HAP-1 (cell line): ENCODE data around the gene BBIP1.

Experiments used
- DNase-seq, 2 experiments: peaks; one replicate each; pipeline ENCODE4 v3.0.0-alpha.2; 2016 to 2020; ENCODE audit warnings: low spot score in 2 of 2
- H3K27me3 ChIP-seq: fragments of 250-450 bp; sonication (Bioruptor Pico); 2 replicates; pipeline ENCODE4 v1.5.1; 2020; ENCODE audit warnings: low read depth, mild to moderate bottlenecking, moderate library complexity
- H3K36me3 ChIP-seq: fragments of 250-450 bp; sonication (Bioruptor Pico); replicated peaks from 2 replicates; pipeline ENCODE4 v1.5.1; 2020; ENCODE audit warnings: mild to moderate bottlenecking
- H3K4me1 ChIP-seq: fragments of 250-450 bp; sonication (Bioruptor Pico); 2 replicates; pipeline ENCODE4 v1.5.1; 2020; ENCODE audit warnings: mild to moderate bottlenecking
- H3K4me3 ChIP-seq: fragments of 250-450 bp; sonication (Bioruptor Pico); 2 replicates; pipeline ENCODE4 v1.5.1; 2020; ENCODE audit warnings: mild to moderate bottlenecking, moderate library complexity
- H3K9me3 ChIP-seq: fragments of 250-450 bp; sonication (Bioruptor Pico); 2 replicates; pipeline ENCODE4 v1.5.1; 2020; ENCODE audit warnings: mild to moderate bottlenecking, moderate library complexity
- in situ Hi-C: fragments of 300-500 bp; cut with MboI; formaldehyde crosslinking; loops from 3 replicates; pipeline ENCODE4 v1.14.3; 2020; ENCODE audit warnings: low sequenced_read_pairs, inconsistent platforms, mixed read lengths

The BBIP1 gene

GRCh38 chr10:110946496-110946895, 27.5 kb upstream of the BBIP1 start:
- Histone ChIP-seq H3K27me3 (no peaks in the 10 kb centered on the region), H3K4me3 (no peak overlapping the region), H3K4me1 (no peaks in the 10 kb centered on the region; the same call in 1 of the 2 replicates), H3K9me3 (0 out of 2 replicates have a peak, but pooled peaks cover 5% of the 10 kb centered on the region), H3K36me3 (0 out of 2 replicates have a peak, but pooled peaks cover 3% of the 10 kb centered on the region)
- peak in 1 of 2 experiments; percentile 31 for DNase-seq
- in situ Hi-C loops = no loop called here

- Histone ChIP-seq H3K27me3 (no peaks in the 10 kb centered on the region), H3K4me3 (no peak overlapping the region), H3K4me1 (no peaks in the 10 kb centered on the region; the same call in 1 of the 2 replicates), H3K36me3 (0 out of 2 replicates have a peak, but pooled peaks cover 3% of the 10 kb centered on the region), H3K9me3 (0 out of 2 replicates have a peak, but pooled peaks cover 5% of the 10 kb centered on the region)
- in situ Hi-C loops = no loop called here
- DNase-seq = no peak
These were observed 25.9 kb upstream of the BBIP1 start for GRCh38 chr10:110944792-110945396.

GRCh38 chr10:110939419-110939818, 20.4 kb upstream of the BBIP1 start:
- in situ Hi-C loops = no loop called here
- Histone ChIP-seq H3K4me3 (no peak overlapping the region), H3K4me1 (no peaks in the 10 kb centered on the region), H3K9me3 (0 out of 2 replicates have a peak, but pooled peaks cover 2% of the 10 kb centered on the region), H3K27me3 (no peaks in the 10 kb centered on the region), H3K36me3 (0 out of 2 replicates have a peak, but pooled peaks cover 3% of the 10 kb centered on the region)
- no peak for DNase-seq

GRCh38 chr10:110936757-110937156, 17.8 kb upstream of the BBIP1 start:
- Histone ChIP-seq H3K4me1 (no peaks in the 10 kb centered on the region), H3K4me3 (no peak overlapping the region), H3K9me3 (no peaks in the 10 kb centered on the region), H3K27me3 (no peaks in the 10 kb centered on the region), H3K36me3 (no peaks in the 10 kb centered on the region)
- in situ Hi-C loops = no loop called here
- DNase-seq = no peak

- H3K9me3 ChIP-seq = no peaks in the 10 kb centered on the region
- no peak for DNase-seq
- in situ Hi-C loops = no loop called here
- H3K4me3 ChIP-seq = no peak overlapping the region
- no peaks in the 10 kb centered on the region for H3K4me1 ChIP-seq
- no peaks in the 10 kb centered on the region for H3K27me3 ChIP-seq
- H3K36me3 ChIP-seq = no peaks in the 10 kb centered on the region
These were observed 13.7 kb upstream of the BBIP1 start for GRCh38 chr10:110932505-110933180.

DNA sequence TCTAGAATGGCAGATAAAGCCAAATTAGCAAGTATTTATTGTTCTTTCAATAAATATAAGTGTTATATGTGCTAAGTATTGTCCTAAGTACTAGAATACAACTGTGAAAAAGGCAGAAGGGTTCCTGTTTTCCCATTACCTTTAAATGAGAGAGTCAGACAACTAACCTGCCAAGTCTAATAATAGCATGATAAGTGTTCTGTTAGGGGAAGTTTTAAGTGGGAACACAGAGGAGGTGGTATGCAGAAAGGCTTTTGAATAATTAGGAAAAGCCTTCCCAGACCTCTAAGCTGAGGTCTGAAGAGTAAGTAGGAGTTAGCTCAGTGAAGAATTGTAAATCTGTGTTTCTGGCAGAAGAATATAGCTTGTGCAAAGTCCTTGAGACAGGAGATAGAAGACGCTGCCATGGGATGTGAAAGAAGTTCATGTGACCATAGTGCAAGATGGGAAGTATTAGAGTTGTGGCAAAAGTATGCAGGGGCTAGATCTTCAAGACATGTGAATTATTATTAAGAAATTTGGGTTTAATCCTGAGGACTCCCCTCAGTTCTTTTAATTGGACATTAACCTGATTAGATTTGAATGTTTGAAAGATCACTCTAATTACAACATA, 12.9 kb upstream of the BBIP1 start:
- H3K36me3 ChIP-seq = no peaks in the 10 kb centered on the region
- H3K4me1 ChIP-seq = no peaks in the 10 kb centered on the region
- DNase-seq = no peak
- in situ Hi-C loops = no loop called here
- H3K4me3 ChIP-seq = no peak overlapping the region
- no peaks in the 10 kb centered on the region for H3K9me3 ChIP-seq
- no peaks in the 10 kb centered on the region for H3K27me3 ChIP-seq

DNA sequence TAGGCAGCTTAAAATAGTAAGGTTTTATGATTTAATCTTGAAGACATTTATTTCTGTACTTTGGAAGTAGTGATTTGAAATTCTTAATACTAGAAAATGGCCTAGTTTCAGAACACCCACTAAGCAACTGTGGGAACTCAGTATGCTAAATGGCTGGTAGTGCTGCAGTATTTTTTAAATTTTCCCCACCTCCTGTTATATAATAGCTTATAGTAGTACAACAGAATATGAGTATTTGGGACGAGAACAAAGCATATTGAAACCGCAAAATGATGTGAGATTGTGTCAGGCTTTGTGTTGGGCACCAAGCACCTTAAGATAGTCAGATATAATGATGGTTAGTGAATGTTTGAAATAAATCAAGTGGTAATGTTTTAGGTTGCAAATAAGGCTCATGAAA, 8.5 kb upstream of the BBIP1 start:
- peaks cover 7% of the 10 kb centered on the region for H3K4me1 ChIP-seq
- no peak overlapping the region for H3K4me3 ChIP-seq
- no peaks in the 10 kb centered on the region for H3K9me3 ChIP-seq
- H3K36me3 ChIP-seq = no peaks in the 10 kb centered on the region
- in situ Hi-C loops = no loop called here
- H3K27me3 ChIP-seq = no peaks in the 10 kb centered on the region
- DNase-seq = no peak

DNA sequence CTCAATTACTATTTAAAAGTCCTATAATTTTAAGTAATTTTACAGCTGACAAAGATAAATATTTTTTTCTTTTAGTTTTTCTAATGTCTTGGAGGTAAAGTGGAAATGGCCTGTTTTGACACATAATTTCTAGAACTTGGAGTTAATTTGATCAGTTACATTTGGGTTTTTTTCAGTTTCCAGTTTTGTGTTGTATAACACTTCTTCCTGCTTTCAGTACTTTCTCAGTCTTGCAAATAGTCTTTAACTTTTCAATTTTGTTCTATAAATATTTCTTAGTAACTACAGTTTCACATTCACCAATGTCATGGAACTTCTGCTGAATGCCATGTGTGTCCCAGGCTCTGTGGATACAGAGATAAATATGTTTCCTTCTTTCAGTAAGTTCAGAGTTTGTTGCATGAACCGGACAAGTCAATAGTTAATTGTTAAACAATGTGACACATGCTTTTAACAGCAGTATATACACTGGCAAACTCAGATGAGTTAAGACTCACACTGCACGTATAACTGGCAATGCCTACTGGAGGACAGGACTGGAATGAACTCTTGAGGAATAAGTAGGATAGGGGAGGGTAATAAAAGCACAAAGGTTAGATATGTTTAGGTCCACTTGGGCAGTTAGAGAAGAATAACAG, 5.0 kb upstream of the BBIP1 start:
- in situ Hi-C loops = no loop called here
- no peaks in the 10 kb centered on the region for H3K27me3 ChIP-seq
- H3K4me3 ChIP-seq = no peak overlapping the region
- H3K9me3 ChIP-seq = no peaks in the 10 kb centered on the region
- H3K4me1 ChIP-seq = peaks cover 18% of the 10 kb centered on the region
- DNase-seq = no peak
- no peaks in the 10 kb centered on the region for H3K36me3 ChIP-seq

DNA sequence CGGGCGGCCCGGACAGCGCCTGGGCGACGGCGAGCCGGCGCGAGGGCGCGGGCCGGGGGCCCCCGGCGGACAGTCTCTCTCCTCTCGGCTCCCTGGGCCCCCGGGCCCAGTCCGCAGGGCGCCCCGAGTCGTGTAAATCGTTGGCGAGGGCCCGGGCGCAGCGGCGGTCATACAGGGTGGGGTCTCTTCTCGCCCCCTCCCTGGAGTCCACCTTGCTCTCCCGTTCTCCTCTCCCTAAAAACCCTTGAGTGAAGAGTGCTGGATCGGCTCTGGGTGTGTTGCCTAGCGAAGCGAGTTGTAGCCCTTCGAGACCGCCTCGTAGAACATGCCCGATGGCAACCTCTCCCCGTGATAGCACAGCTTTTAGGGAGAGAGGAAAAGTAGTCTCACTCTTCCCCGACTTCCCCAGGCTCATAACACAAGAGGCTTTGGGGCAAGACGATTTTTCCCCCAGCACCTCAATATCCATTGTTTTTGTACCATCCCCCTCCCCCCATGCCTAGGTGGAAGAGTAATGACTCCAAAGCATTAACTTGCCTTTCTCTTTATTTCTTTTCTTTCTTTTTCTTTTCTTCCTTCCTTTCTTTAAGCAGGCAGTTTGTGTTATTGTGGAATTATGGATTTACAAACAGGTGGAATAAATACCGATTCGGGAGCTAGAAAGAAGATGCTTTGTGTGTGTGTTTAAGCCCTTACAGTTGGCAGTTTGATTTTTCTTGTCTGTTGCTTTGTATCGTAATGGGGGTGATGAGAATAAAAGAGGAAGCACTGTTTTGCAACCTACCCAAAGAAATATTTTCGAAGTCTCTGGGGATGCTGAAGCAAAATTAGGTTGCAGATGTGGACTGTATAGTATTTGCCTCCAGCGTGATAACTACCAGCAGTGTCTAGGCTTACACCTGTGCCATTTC, 1.2 kb upstream of the BBIP1 start:
- peak; percentile 38 to 60 for DNase-seq
- in situ Hi-C loops = no loop called here
- Histone ChIP-seq H3K4me1 (peaks cover 40% of the 10 kb centered on the region), H3K27me3 (no peaks in the 10 kb centered on the region), H3K9me3 (no peaks in the 10 kb centered on the region), H3K36me3 (no peaks in the 10 kb centered on the region), H3K4me3 (peak overlapping the region; percentile 92)

DNA sequence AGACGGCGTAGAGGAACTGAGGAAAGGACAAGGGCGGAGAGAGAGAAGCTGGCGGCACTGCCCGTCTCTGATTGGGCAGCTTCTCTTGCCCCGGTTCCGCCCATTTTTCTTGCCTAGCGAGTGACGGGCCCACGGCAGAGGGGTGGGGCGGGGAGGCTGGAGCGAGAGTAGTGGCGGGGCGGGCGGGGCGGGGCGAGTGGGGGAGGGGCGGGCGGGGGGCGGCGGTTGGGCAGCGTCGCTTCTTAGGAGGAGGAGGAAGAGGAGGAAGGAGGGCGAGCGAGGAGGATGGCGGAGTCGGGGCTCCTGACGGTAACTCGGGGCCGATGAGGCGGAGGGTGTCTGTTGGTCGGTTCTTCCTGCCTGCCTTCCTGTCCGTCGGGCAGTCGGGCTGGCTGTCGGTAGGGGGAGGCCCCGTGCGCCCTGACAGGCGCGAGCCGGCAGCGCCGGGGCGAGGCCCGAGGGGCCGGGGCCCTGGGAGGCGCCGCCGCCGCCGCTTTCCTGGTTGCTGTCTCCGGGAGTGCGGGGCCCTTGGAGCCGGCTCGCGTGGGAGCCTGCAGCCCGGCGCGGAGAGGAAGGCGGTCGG, 460 bp upstream of the BBIP1 start, which contains the start of gene SHOC2:
Gene SHOC2 (plus strand): TSS at position 256 of the 583 bp plus-strand sequence. CDS start 44,755 bp downstream, outside the sequence.
- Histone ChIP-seq H3K27me3 (no peaks in the 10 kb centered on the region), H3K36me3 (no peaks in the 10 kb centered on the region; the same call in 1 of the 2 replicates), H3K4me1 (peaks cover 40% of the 10 kb centered on the region), H3K9me3 (no peaks in the 10 kb centered on the region), H3K4me3 (peak within 1 kb of the TSS; percentile 92)
- DNase-seq = peak in 1 of 2 experiments; percentile 99
- in situ Hi-C loops = no loop called here

DNA sequence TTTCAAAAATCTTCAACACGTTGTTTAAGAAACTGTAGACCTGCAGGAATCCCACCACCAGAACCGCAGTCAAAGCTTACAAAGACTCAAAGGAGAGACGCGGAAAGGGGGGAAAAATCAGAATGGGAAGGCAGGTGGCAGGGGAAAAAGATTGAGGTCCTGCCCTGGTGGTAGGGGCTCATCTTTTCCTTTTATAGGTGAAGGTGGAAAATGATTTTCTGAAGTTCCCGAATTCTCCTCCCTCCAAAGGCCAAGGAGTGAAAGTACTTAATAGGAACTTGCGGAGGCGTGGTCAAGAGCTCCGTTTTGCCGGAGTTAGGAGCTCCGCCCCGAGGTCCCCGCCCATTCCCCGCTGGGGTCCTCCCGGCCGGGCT, 724 bp downstream of the BBIP1 start:
- in situ Hi-C loops = no loop called here
- no peaks in the 10 kb centered on the region for H3K27me3 ChIP-seq
- DNase-seq = peak; percentile 94 to 98

GRCh38 chr10:110916554-110917346, 2.2 kb downstream of the BBIP1 start:
- Histone ChIP-seq H3K9me3 (no peaks in the 10 kb centered on the region), H3K4me1 (peaks cover 28% of the 10 kb centered on the region), H3K27me3 (no peaks in the 10 kb centered on the region), H3K4me3 (no peak overlapping the region), H3K36me3 (no peaks in the 10 kb centered on the region; the same call in 1 of the 2 replicates)
- in situ Hi-C loops = no loop called here
- peak; percentile 64 to 73 for DNase-seq

More for the DNA sequence above, 724 bp downstream of the BBIP1 start:
- H3K4me1 ChIP-seq = peaks cover 37% of the 10 kb centered on the region
- no peaks in the 10 kb centered on the region; the same call in 1 of the 2 replicates for H3K36me3 ChIP-seq
- no peaks in the 10 kb centered on the region for H3K9me3 ChIP-seq
- H3K4me3 ChIP-seq = peak overlapping the region; percentile 92
